HG02852 (cell line): Measurements from ENCODE around the gene DMC1.

ENCODE experiments used
- ATAC-seq: cut with Tn5 transposase; IDR thresholded peaks from one replicate; pipeline ENCODE4 v1.9.1; 2021; ENCODE audit warnings: mild to moderate bottlenecking, moderate library complexity; ENCODE audit not compliant: unreplicated experiment

Gene DMC1

GRCh38 chr22:38503021-38503420 lies 67.0 kb downstream of the DMC1 start:
- no peak for ATAC-seq

- no peak for ATAC-seq
Observed at GRCh38 chr22:38501797-38502672, 67.9 kb downstream of the DMC1 start.

- ATAC-seq, result no peak
Observed at GRCh38 chr22:38497869-38498268, 72.1 kb downstream of the DMC1 start.

- no peak for ATAC-seq
Observed at GRCh38 chr22:38494939-38495338, 75.0 kb downstream of the DMC1 start.

GRCh38 chr22:38494498-38494897 lies 75.5 kb downstream of the DMC1 start:
- no peak for ATAC-seq

GRCh38 chr22:38491707-38492348 lies 78.2 kb downstream of the DMC1 start:
- no peak for ATAC-seq

GRCh38 chr22:38490915-38491314 lies 79.1 kb downstream of the DMC1 start:
- no peak for ATAC-seq

- no peak for ATAC-seq
Observed at GRCh38 chr22:38490475-38490874, 79.5 kb downstream of the DMC1 start.

- ATAC-seq, result no peak
Observed at GRCh38 chr22:38489561-38490145, 80.3 kb downstream of the DMC1 start.

- no peak for ATAC-seq
Observed at GRCh38 chr22:38489142-38489541, 80.8 kb downstream of the DMC1 start.

- no peak for ATAC-seq
Observed at GRCh38 chr22:38487946-38488345, 82.0 kb downstream of the DMC1 start.

GRCh38 chr22:38485783-38486182 lies 84.2 kb downstream of the DMC1 start:
- no peak for ATAC-seq

- ATAC-seq, result no peak
Observed at GRCh38 chr22:38484244-38484643, 85.7 kb downstream of the DMC1 start.

GRCh38 chr22:38482662-38483308 lies 87.2 kb downstream of the DMC1 start:
- ATAC-seq, result no peak

GRCh38 chr22:38481871-38482332 lies 88.1 kb downstream of the DMC1 start:
- no peak for ATAC-seq

- no peak for ATAC-seq
Observed at GRCh38 chr22:38481162-38481870, 88.7 kb downstream of the DMC1 start.

- no peak for ATAC-seq
Observed at GRCh38 chr22:38479096-38479837, 90.7 kb downstream of the DMC1 start.

GRCh38 chr22:38477585-38477984 lies 92.4 kb downstream of the DMC1 start:
- no peak for ATAC-seq

- ATAC-seq, result no peak
Observed at GRCh38 chr22:38474003-38474607, 95.9 kb downstream of the DMC1 start.

GRCh38 chr22:38471237-38471636 lies 98.7 kb downstream of the DMC1 start:
- no peak for ATAC-seq
